SK-N-SH (cell line): ENCODE measurements around the gene HSFY1. TPM values are rescaled to one million over a fixed set of nuclear protein-coding genes. Genes with fewer than 3 reads are reported as not detected.
"Not testable (repeated sequence)": the region's sequence is repeated elsewhere in the genome, so short reads cannot be mapped to it uniquely, and the experiment has no call there.

Experiments
- CTCF ChIA-PET: fragments of 300-600, 350-600 bp; formaldehyde crosslinking; extraction: SDS; loops from one replicate; lab custom pipeline; 2021; lab: Yijun Ruan, JAX
- POLR2A ChIA-PET: fragments of 350-600 bp; sonication (Branson Sonifier 250); formaldehyde crosslinking; extraction: SDS; loops from one replicate; lab custom pipeline; 2020; ENCODE audit warnings: antibody characterized with exemption, inconsistent platforms; lab: Yijun Ruan, JAX
- DNase-seq: peaks from one replicate; pipeline ENCODE4 v3.0.0; 2012
- H2AFZ ChIP-seq: fragments of 200-600 bp; sonication (generic); 2 replicates; pipeline ENCODE4 v1.8.1; 2016; ENCODE audit warnings: antibody characterized with exemption, mild to moderate bottlenecking, low read depth
- H3F3A ChIP-seq: fragments of 200-600 bp; sonication (generic); replicated peaks from 2 replicates; pipeline ENCODE3; 2016; ENCODE audit warnings: antibody characterized with exemption, mild to moderate bottlenecking; ENCODE audit not compliant: insufficient read depth
- H3K27ac ChIP-seq, 2 experiments: fragments of 200-500 bp in 1 of 2; fragments of 200-600 bp in 1 of 2; sonication (Bioruptor generic) in 1 of 2; sonication (generic), shearing (Covaris generic) in 1 of 2; 2 replicates each; pipeline versions ENCODE4 v1.5.1 to v1.6.1; 2014 to 2016; ENCODE audit warnings: low read depth in 2 of 2, inconsistent platforms in 1 of 2, low read length in 1 of 2, mild to moderate bottlenecking in 1 of 2, mixed read lengths in 1 of 2
- H3K27me3 ChIP-seq: fragments of 200-600 bp; sonication (generic), shearing (Covaris generic); 2 replicates; pipeline ENCODE4 v1.6.1; 2016; ENCODE audit warnings: mixed run types; ENCODE audit not compliant: insufficient read depth
- H3K36me3 ChIP-seq, 2 experiments: fragments of 200-500 bp in 1 of 2; fragments of 200-600 bp in 1 of 2; sonication (Bioruptor generic) in 1 of 2; sonication (generic) in 1 of 2; replicated peaks in 1 of 2; 2 replicates each; pipeline versions ENCODE3 to v1.5.1; 2014 to 2016; ENCODE audit warnings: low read length in 1 of 2, mild to moderate bottlenecking in 1 of 2; ENCODE audit not compliant: insufficient read depth in 2 of 2, control insufficient read depth in 1 of 2
- H3K4me1 ChIP-seq, 2 experiments: fragments of 200-500 bp in 1 of 2; fragments of 200-600 bp in 1 of 2; sonication (Bioruptor generic) in 1 of 2; sonication (generic), shearing (Covaris generic) in 1 of 2; 2 replicates each; pipeline versions ENCODE4 v1.5.1 to v1.6.1; 2014 to 2016; ENCODE audit warnings: low read depth in 1 of 2, low read length in 1 of 2, mixed run types in 1 of 2; ENCODE audit not compliant: insufficient read depth in 2 of 2, control insufficient read depth in 1 of 2
- H3K4me2 ChIP-seq: fragments of 200-600 bp; sonication (generic), shearing (Covaris generic); 2 replicates; pipeline ENCODE4 v1.6.1; 2017; ENCODE audit warnings: mixed run types
- H3K4me3 ChIP-seq, 2 experiments: fragments of 200-500 bp in 1 of 2; fragments of 200-600 bp in 1 of 2; sonication (Bioruptor generic) in 1 of 2; sonication (generic), shearing (Covaris generic) in 1 of 2; 2 replicates each; pipeline versions ENCODE4 v1.5.1 to v1.8.1; 2014 to 2016; ENCODE audit warnings: low read depth in 2 of 2, inconsistent platforms in 1 of 2, low read length in 1 of 2, mild to moderate bottlenecking in 1 of 2, mixed read lengths in 1 of 2, moderate library complexity in 1 of 2
- H3K79me2 ChIP-seq: fragments of 200-600 bp; sonication (generic); 2 replicates; pipeline ENCODE4 v1.8.1; 2017; ENCODE audit warnings: mild to moderate bottlenecking; ENCODE audit not compliant: insufficient read depth
- H3K9ac ChIP-seq: fragments of 200-600 bp; sonication (generic); 2 replicates; pipeline ENCODE4 v1.6.1; 2017; ENCODE audit warnings: mixed run types
- H3K9me2 ChIP-seq: fragments of 200-600 bp; sonication (generic); 2 replicates; pipeline ENCODE4 v1.6.1; 2017; ENCODE audit warnings: mixed run types
- H3K9me3 ChIP-seq: fragments of 200-600 bp; sonication (generic); 2 replicates; pipeline ENCODE4 v1.6.1; 2017; ENCODE audit warnings: mixed run types, mild to moderate bottlenecking, moderate library complexity
- H4K20me1 ChIP-seq: fragments of 200-600 bp; sonication (generic); 2 replicates; pipeline ENCODE4 v1.6.1; 2017; ENCODE audit warnings: mild to moderate bottlenecking, mixed run types; ENCODE audit not compliant: insufficient read depth
- WGBS: methylation state at CpG from one replicate; pipeline ENCODE4 v1.1.6; 2017; ENCODE audit warnings: low lambda C conversion rate; 5-methylcytosine and 5-hydroxymethylcytosine counted together
- polyA plus RNA-seq, 3 experiments: library from polyadenylated mRNA; depleted of rRNA; stranded (reverse); fragments of >200 nt; gene quantifications; 2 replicates each; pipeline ENCODE4 v1.2.3, GENCODE V29; 2012

HSFY1 gene
- polyA plus RNA-seq (2012; rRNA removed) = not detected in 2 replicates
- not detected in 2 replicates for polyA plus RNA-seq (2012; cell fraction: cytosol; rRNA removed)
- not detected in 2 replicates for polyA plus RNA-seq (2012; cell fraction: nucleus; rRNA removed)

GRCh38 chrY:18546420-18546819 lies at the start of gene HSFY1:
Gene HSFY1, plus strand, starts transcription at chrY:18546720. Its CDS starts 68 bp downstream, at chrY:18546788.
- DNase-seq, H3K9me3 ChIP-seq, H3K36me3 ChIP-seq, H4K20me1 ChIP-seq, H3K4me3 ChIP-seq, H3K27ac ChIP-seq, H2AFZ ChIP-seq, H3K79me2 ChIP-seq, POLR2A ChIA-PET, H3K4me1 ChIP-seq, H3K9ac ChIP-seq, H3K27me3 ChIP-seq, H3K9me2 ChIP-seq, CTCF ChIA-PET, H3K4me2 ChIP-seq, H3F3A ChIP-seq: not testable (repeated sequence)
- no CpG with 5 or more reads among the region's 1 CpG for WGBS

- H3K4me3 ChIP-seq, H3K4me1 ChIP-seq, H4K20me1 ChIP-seq, H3K9me3 ChIP-seq, H3K27me3 ChIP-seq, H3K36me3 ChIP-seq, H3F3A ChIP-seq, H3K9ac ChIP-seq, H3K27ac ChIP-seq, DNase-seq, H3K9me2 ChIP-seq, H3K4me2 ChIP-seq, CTCF ChIA-PET, H3K79me2 ChIP-seq, POLR2A ChIA-PET, H2AFZ ChIP-seq: not testable (repeated sequence)
- no CpG with 5 or more reads among the region's 5 CpGs for WGBS
Observed at GRCh38 chrY:18504266-18504665, 42.3 kb upstream of the HSFY1 start.

GRCh38 chrY:18530995-18531655 lies 15.4 kb upstream of the HSFY1 start:
- H3K9ac ChIP-seq, H2AFZ ChIP-seq, H3K27ac ChIP-seq, H3K4me1 ChIP-seq, DNase-seq, H3K4me3 ChIP-seq, H3K9me2 ChIP-seq, H3K4me2 ChIP-seq, H3K9me3 ChIP-seq, H3F3A ChIP-seq, H3K27me3 ChIP-seq, H4K20me1 ChIP-seq, H3K36me3 ChIP-seq, CTCF ChIA-PET, H3K79me2 ChIP-seq, POLR2A ChIA-PET: not testable (repeated sequence)
- no CpG with 5 or more reads among the region's 2 CpGs for WGBS

GRCh38 chrY:18538952-18539351 lies 7.6 kb upstream of the HSFY1 start:
- H3F3A ChIP-seq, H3K27ac ChIP-seq, H2AFZ ChIP-seq, H3K9ac ChIP-seq, H3K27me3 ChIP-seq, H3K4me3 ChIP-seq, H4K20me1 ChIP-seq, H3K4me2 ChIP-seq, CTCF ChIA-PET, H3K79me2 ChIP-seq, H3K9me2 ChIP-seq, H3K4me1 ChIP-seq, H3K9me3 ChIP-seq, H3K36me3 ChIP-seq, DNase-seq, POLR2A ChIA-PET: not testable (repeated sequence)
- WGBS = no CpG with 5 or more reads among the region's 1 CpG

GRCh38 chrY:18553132-18553531 lies 6.6 kb downstream of the HSFY1 start:
- H3K36me3 ChIP-seq, H3K4me3 ChIP-seq, H3K79me2 ChIP-seq, H3K27ac ChIP-seq, H3K4me1 ChIP-seq, H3K9ac ChIP-seq, H3F3A ChIP-seq, H3K9me2 ChIP-seq, H2AFZ ChIP-seq, H3K4me2 ChIP-seq, H3K9me3 ChIP-seq, DNase-seq, H4K20me1 ChIP-seq, H3K27me3 ChIP-seq, POLR2A ChIA-PET, CTCF ChIA-PET: not testable (repeated sequence)
- no CpG with 5 or more reads among the region's 3 CpGs for WGBS

- H3K27ac ChIP-seq, CTCF ChIA-PET: not testable (repeated sequence)
- no CpG with 5 or more reads among the region's 3 CpGs for WGBS
Observed at GRCh38 chrY:18565915-18566314, 19.4 kb downstream of the HSFY1 start.

More at GRCh38 chrY:18565915-18566314, 19.4 kb downstream of the HSFY1 start:
- H3K27me3 ChIP-seq, H3K9me3 ChIP-seq, H3K4me3 ChIP-seq, H3K9ac ChIP-seq, H3K36me3 ChIP-seq, H3K79me2 ChIP-seq, DNase-seq, H3K4me1 ChIP-seq, POLR2A ChIA-PET, H3K9me2 ChIP-seq, H3K4me2 ChIP-seq, H4K20me1 ChIP-seq, H3F3A ChIP-seq, H2AFZ ChIP-seq: not testable (repeated sequence)
